HepG2 (cell line): ENCODE data around the gene SRSF2. TPM values are rescaled to one million over a fixed set of nuclear protein-coding genes. Genes with fewer than 3 reads are reported as not detected.

Experiments
- ADNP ChIP-seq: sonication (generic); formaldehyde crosslinking; IDR thresholded peaks from 2 replicates; pipeline ENCODE4 v1.4.0; 2020; ENCODE audit warnings: missing genetic modification reagents
- CERS6 ChIP-seq: sonication (generic); formaldehyde crosslinking; IDR thresholded peaks from 2 replicates; pipeline ENCODE4 v1.5.0; 2020; ENCODE audit warnings: missing genetic modification reagents
- GABPB1 ChIP-seq: IDR thresholded peaks from 2 replicates; pipeline ENCODE4 v1.6.1; 2016; ENCODE audit warnings: mild to moderate bottlenecking, missing genetic modification reagents, moderate library complexity, missing compliant biosample characterization
- HES4 ChIP-seq: sonication (generic); formaldehyde crosslinking; IDR thresholded peaks from 2 replicates; pipeline ENCODE4 v1.9.0; 2021; ENCODE audit warnings: mild to moderate bottlenecking, missing genetic modification reagents, borderline replicate concordance
- IRX3 ChIP-seq: sonication (generic); formaldehyde crosslinking; IDR thresholded peaks from 2 replicates; pipeline ENCODE4 v1.8.1; 2023; ENCODE audit warnings: mild to moderate bottlenecking, low read depth, missing genetic modification reagents, borderline replicate concordance
- MAZ ChIP-seq, 2 experiments: sonication (generic) in 1 of 2; formaldehyde crosslinking in 1 of 2; IDR thresholded peaks; 2 replicates each; pipeline versions ENCODE4 v1.5.0 to v1.6.1; 2012 to 2020; ENCODE audit warnings: low read depth in 2 of 2, mild to moderate bottlenecking in 2 of 2, borderline replicate concordance in 1 of 2, improper control_type of control experiment in 1 of 2, low read length in 1 of 2, missing genetic modification reagents in 1 of 2, moderate library complexity in 1 of 2
- MTF2 ChIP-seq: sonication (generic); formaldehyde crosslinking; IDR thresholded peaks from 2 replicates; pipeline ENCODE4 v1.5.0; 2020; ENCODE audit warnings: missing genetic modification reagents, borderline replicate concordance
- MXD1 ChIP-seq: sonication (generic); formaldehyde crosslinking; IDR thresholded peaks from 2 replicates; pipeline ENCODE4 v1.4.0; 2020; ENCODE audit warnings: mild to moderate bottlenecking, missing genetic modification reagents
- NAIF1 ChIP-seq: sonication (generic); formaldehyde crosslinking; IDR thresholded peaks from 2 replicates; pipeline ENCODE4 v1.5.0; 2020; ENCODE audit warnings: mild to moderate bottlenecking, missing genetic modification reagents, borderline replicate concordance
- PPARG ChIP-seq: conservative IDR thresholded peaks from 2 replicates; pipeline ENCODE4 v1.6.1; 2016; ENCODE audit warnings: missing biosample characterization, missing genetic modification reagents
- RNF219 ChIP-seq: sonication (generic); formaldehyde crosslinking; IDR thresholded peaks from 2 replicates; pipeline ENCODE4 v1.5.0; 2020; ENCODE audit warnings: mild to moderate bottlenecking, missing genetic modification reagents
- SNAPC5 ChIP-seq: sonication (generic); formaldehyde crosslinking; IDR thresholded peaks from 2 replicates; pipeline ENCODE4 v1.8.1; 2023; ENCODE audit warnings: mild to moderate bottlenecking, missing genetic modification reagents, borderline replicate concordance
- TAF1 ChIP-seq: sonication (generic); formaldehyde crosslinking; IDR thresholded peaks from 2 replicates; pipeline ENCODE4 v1.4.0; 2020; ENCODE audit warnings: missing genetic modification reagents
- TMF1 ChIP-seq: sonication (generic); formaldehyde crosslinking; IDR thresholded peaks from 2 replicates; pipeline ENCODE4 v1.8.1; 2022; ENCODE audit warnings: low read depth, missing genetic modification reagents
- U2AF2 ChIP-seq: fragments of 200-400 bp; formaldehyde crosslinking; IDR thresholded peaks from 2 replicates; pipeline ENCODE4 v1.6.1; 2017; ENCODE audit warnings: low read depth, mild to moderate bottlenecking, low read length
- ZBTB49 ChIP-seq: sonication (generic); formaldehyde crosslinking; IDR thresholded peaks from 2 replicates; pipeline ENCODE4 v1.4.0; 2020; ENCODE audit warnings: missing genetic modification reagents, borderline replicate concordance
- ZNF143 ChIP-seq: sonication (generic); formaldehyde crosslinking; IDR thresholded peaks from 2 replicates; pipeline ENCODE4 v1.4.0; 2020; ENCODE audit warnings: missing genetic modification reagents
- ZNF207 ChIP-seq: fragments of 450-650 bp; IDR thresholded peaks from 2 replicates; pipeline ENCODE4 v1.6.1; 2016; ENCODE audit warnings: antibody characterized with exemption, borderline replicate concordance
- ZNF337 ChIP-seq: sonication (generic); formaldehyde crosslinking; IDR thresholded peaks from 2 replicates; pipeline ENCODE4 v1.5.1; 2020; ENCODE audit warnings: missing genetic modification reagents, low read depth, mild to moderate bottlenecking, borderline replicate concordance
- ZNF441 ChIP-seq: sonication (generic); formaldehyde crosslinking; IDR thresholded peaks from 2 replicates; pipeline ENCODE4 v1.7.0; 2021; ENCODE audit warnings: missing genetic modification reagents, borderline replicate concordance
- ZNF556 ChIP-seq: sonication (generic); formaldehyde crosslinking; IDR thresholded peaks from 2 replicates; pipeline ENCODE4 v1.4.0; 2020; ENCODE audit warnings: mild to moderate bottlenecking, missing genetic modification reagents, borderline replicate concordance
- ZNF747 ChIP-seq: sonication (generic); formaldehyde crosslinking; IDR thresholded peaks from 2 replicates; pipeline ENCODE4 v1.8.1; 2023; ENCODE audit warnings: missing genetic modification reagents, mild to moderate bottlenecking, borderline replicate concordance
- ZNF850 ChIP-seq: sonication (generic); formaldehyde crosslinking; conservative IDR thresholded peaks from 2 replicates; pipeline ENCODE4 v1.9.0; 2021; ENCODE audit warnings: mild to moderate bottlenecking, missing genetic modification reagents
- polyA plus RNA-seq, 8 experiments: library from polyadenylated mRNA; depleted of rRNA in 3 of 8; stranded (reverse) in 7 of 8; unstranded in 1 of 8; fragments of >200 nt; fragmentation: Illumina TruSeq in 4 of 8; extraction: Trizol in 4 of 8; gene quantifications; 2 replicates each; pipeline versions ENCODE4 v1.2.1 to v1.2.3, GENCODE V29; 2011 to 2016; ENCODE audit warnings: low read depth in 4 of 8, missing spikeins in 1 of 8, mixed read lengths in 1 of 8; ENCODE audit not compliant: insufficient read depth in 1 of 8
- total RNA-seq, 5 experiments: library from RNA; depleted of rRNA; stranded (reverse); fragments of >200 nt; fragmentation: Illumina TruSeq; extraction: Trizol; gene quantifications; 2 replicates each; pipeline ENCODE4 v1.2.3, GENCODE V29; 2016; ENCODE audit warnings: low read depth in 1 of 5

The SRSF2 gene
- total and polyA plus RNA-seq, 2 of the 13 experiments (the other 11 are each of a cell fraction or from before 2014, with no cell fraction given) = 306 to 319 TPM

GRCh38 chr17:76710863-76711611 lies 26.1 kb downstream of the SRSF2 start, which contains the start of gene MXRA7 (continued):
- no peak for TF ChIP-seq IRX3 (CRISPR knock-in tag)
- no peak for TF ChIP-seq MTF2
- peak; percentile 69; the same call in 1 of the 2 replicates for TF ChIP-seq MAZ (IDR thresholded peaks at IDR 0.05; ENCODE audit: borderline replicate concordance, low read depth, low read length)
- TF ChIP-seq MAZ (CRISPR knock-in tag; IDR thresholded peaks at IDR 0.05; ENCODE audit: low read depth) = peak; percentile 71
- TF ChIP-seq PPARG (CRISPR knock-in tag) = no peak
- TF ChIP-seq ZNF747 = peak; percentile 57; the same call in 1 of the 2 replicates
- no peak for TF ChIP-seq ZNF337 (CRISPR knock-in tag)
- TF ChIP-seq ZNF556 (CRISPR knock-in tag) = no peak
- no peak for TF ChIP-seq ZBTB49
- no peak for TF ChIP-seq TMF1
- TF ChIP-seq RNF219 (CRISPR knock-in tag) = no peak
- TF ChIP-seq ADNP = no peak
- no peak for TF ChIP-seq TAF1 (CRISPR knock-in tag)
- no peak for TF ChIP-seq ZNF143 (CRISPR knock-in tag)
- TF ChIP-seq MXD1 (CRISPR knock-in tag) = no peak
- TF ChIP-seq NAIF1 = no peak
- no peak for TF ChIP-seq ZNF207
- peak; percentile 47 for TF ChIP-seq GABPB1 (CRISPR knock-in tag)
- TF ChIP-seq ZNF441 (CRISPR knock-in tag) = no peak
- no peak for TF ChIP-seq ZNF850 (CRISPR knock-in tag)
- no peak for TF ChIP-seq U2AF2
- TF ChIP-seq CERS6 (CRISPR knock-in tag) = no peak
- no peak for TF ChIP-seq HES4 (CRISPR knock-in tag)
- TF ChIP-seq SNAPC5 (CRISPR knock-in tag) = no peak
